ENCODE measurements around the gene RRAD.

Gene RRAD

GRCh38 chr16:66915041-66915440, 10.3 kb downstream of the RRAD start:
- Histone ChIP-seq H3K36me3 (ENCODE audit: insufficient read depth, low read length) (no peaks in the 10 kb centered on the region), H3K27ac (ENCODE audit: low read length) (no peak overlapping the region), H3K4me2 (ENCODE audit: insufficient read depth, low read length) (no peak overlapping the region), H2AFZ (ENCODE audit: low read depth, low read length) (no peak overlapping the region), H3K4me3 (ENCODE audit: low read depth in 1 of 2, low read length in 2 of 2) (no peak overlapping the region), H3K9ac (ENCODE audit: low read depth, low read length) (no peak overlapping the region), H3K27me3 (ENCODE audit: insufficient read depth, low read length, poor library complexity) (peaks cover 5% of the 10 kb centered on the region), H3K79me2 (ENCODE audit: insufficient read depth, low read length) (no peaks in the 10 kb centered on the region), H3K9me3 (ENCODE audit: insufficient read depth, low read length, severe bottlenecking) (no peaks in the 10 kb centered on the region), H4K20me1 (ENCODE audit: insufficient read depth, low read length) (0 out of 2 replicates have a peak, but pooled peaks cover 3% of the 10 kb centered on the region), H3K4me1 (ENCODE audit: insufficient read depth, low read length) (no peaks in the 10 kb centered on the region)
- TF ChIP-seq EZH2 (IDR thresholded peaks at IDR 0.05; ENCODE audit: borderline replicate concordance, low read depth, low read length, severe bottlenecking) (no peak), CTCF (IDR thresholded peaks at IDR 0.05; ENCODE audit: borderline replicate concordance, extremely low read depth, low read length, poor library complexity, severe bottlenecking) (no peak)
- no peak for ATAC-seq (ENCODE audit: insufficient read depth, low read depth)
- no peak for DNase-seq

- 0 out of 2 replicates have a peak, but pooled peaks cover 3% of the 10 kb centered on the region for H4K20me1 ChIP-seq (ENCODE audit: insufficient read depth, low read length)
- H3K4me3 ChIP-seq (ENCODE audit: low read depth in 1 of 2, low read length in 2 of 2), result no peak overlapping the region
- TF ChIP-seq CTCF (IDR thresholded peaks at IDR 0.05; ENCODE audit: borderline replicate concordance, extremely low read depth, low read length, poor library complexity, severe bottlenecking) (no peak), EZH2 (IDR thresholded peaks at IDR 0.05; ENCODE audit: borderline replicate concordance, low read depth, low read length, severe bottlenecking) (no peak)
- DNase-seq (no peak), ATAC-seq (ENCODE audit: insufficient read depth, low read depth) (no peak)
- no peaks in the 10 kb centered on the region for H3K79me2 ChIP-seq (ENCODE audit: insufficient read depth, low read length)
- H2AFZ ChIP-seq (ENCODE audit: low read depth, low read length), result no peak overlapping the region
- H3K27ac ChIP-seq (ENCODE audit: low read length), result no peak overlapping the region
- H3K9me3 ChIP-seq (ENCODE audit: insufficient read depth, low read length, severe bottlenecking), result no peaks in the 10 kb centered on the region
- no peak overlapping the region for H3K9ac ChIP-seq (ENCODE audit: low read depth, low read length)
- H3K4me2 ChIP-seq (ENCODE audit: insufficient read depth, low read length), result no peak overlapping the region
- H3K4me1 ChIP-seq (ENCODE audit: insufficient read depth, low read length), result no peaks in the 10 kb centered on the region
- H3K36me3 ChIP-seq (ENCODE audit: insufficient read depth, low read length), result no peaks in the 10 kb centered on the region
- H3K27me3 ChIP-seq (ENCODE audit: insufficient read depth, low read length, poor library complexity), result peaks cover 3% of the 10 kb centered on the region
Observed at GRCh38 chr16:66914541-66914940, 10.8 kb downstream of the RRAD start.

GRCh38 chr16:66913711-66914110, 11.6 kb downstream of the RRAD start:
- TF ChIP-seq CTCF (IDR thresholded peaks at IDR 0.05; ENCODE audit: borderline replicate concordance, extremely low read depth, low read length, poor library complexity, severe bottlenecking), result no peak
- no peak for TF ChIP-seq EZH2 (IDR thresholded peaks at IDR 0.05; ENCODE audit: borderline replicate concordance, low read depth, low read length, severe bottlenecking)
- H3K4me2 ChIP-seq (ENCODE audit: insufficient read depth, low read length), result no peak overlapping the region
- H2AFZ ChIP-seq (ENCODE audit: low read depth, low read length), result no peak overlapping the region
- no peak overlapping the region for H3K9ac ChIP-seq (ENCODE audit: low read depth, low read length)
- no peaks in the 10 kb centered on the region for H3K4me1 ChIP-seq (ENCODE audit: insufficient read depth, low read length)
- H3K36me3 ChIP-seq (ENCODE audit: insufficient read depth, low read length), result no peaks in the 10 kb centered on the region
- H3K27me3 ChIP-seq (ENCODE audit: insufficient read depth, low read length, poor library complexity), result no peaks in the 10 kb centered on the region
- H3K27ac ChIP-seq (ENCODE audit: low read length), result no peak overlapping the region
- no peaks in the 10 kb centered on the region for H3K79me2 ChIP-seq (ENCODE audit: insufficient read depth, low read length)
- no peaks in the 10 kb centered on the region for H3K9me3 ChIP-seq (ENCODE audit: insufficient read depth, low read length, severe bottlenecking)
- no peak for ATAC-seq (ENCODE audit: insufficient read depth, low read depth)
- no peak overlapping the region for H3K4me3 ChIP-seq (ENCODE audit: low read depth in 1 of 2, low read length in 2 of 2)
- no peak for DNase-seq
- H4K20me1 ChIP-seq (ENCODE audit: insufficient read depth, low read length), result 0 out of 2 replicates have a peak, but pooled peaks cover 3% of the 10 kb centered on the region

GRCh38 chr16:66913081-66913480, 12.3 kb downstream of the RRAD start:
- Histone ChIP-seq H3K4me1 (ENCODE audit: insufficient read depth, low read length) (no peaks in the 10 kb centered on the region), H3K9ac (ENCODE audit: low read depth, low read length) (no peak overlapping the region), H3K27me3 (ENCODE audit: insufficient read depth, low read length, poor library complexity) (no peaks in the 10 kb centered on the region), H3K79me2 (ENCODE audit: insufficient read depth, low read length) (no peaks in the 10 kb centered on the region), H3K36me3 (ENCODE audit: insufficient read depth, low read length) (no peaks in the 10 kb centered on the region), H2AFZ (ENCODE audit: low read depth, low read length) (no peak overlapping the region), H4K20me1 (ENCODE audit: insufficient read depth, low read length) (0 out of 2 replicates have a peak, but pooled peaks cover 3% of the 10 kb centered on the region), H3K27ac (ENCODE audit: low read length) (no peak overlapping the region), H3K9me3 (ENCODE audit: insufficient read depth, low read length, severe bottlenecking) (no peaks in the 10 kb centered on the region), H3K4me3 (ENCODE audit: low read depth in 1 of 2, low read length in 2 of 2) (no peak overlapping the region), H3K4me2 (ENCODE audit: insufficient read depth, low read length) (no peak overlapping the region)
- ATAC-seq (ENCODE audit: insufficient read depth, low read depth), result no peak
- no peak for DNase-seq
- peak; percentile 8 for TF ChIP-seq CTCF (IDR thresholded peaks at IDR 0.05; ENCODE audit: borderline replicate concordance, extremely low read depth, low read length, poor library complexity, severe bottlenecking)
- TF ChIP-seq EZH2 (IDR thresholded peaks at IDR 0.05; ENCODE audit: borderline replicate concordance, low read depth, low read length, severe bottlenecking), result no peak
